GM18502 (cell line): ENCODE measurements around the gene ZNF827.

ENCODE experiments used
- ATAC-seq: cut with Tn5 transposase; IDR thresholded peaks from one replicate; pipeline ENCODE4 v1.9.1; 2021; ENCODE audit warnings: mild to moderate bottlenecking; ENCODE audit not compliant: unreplicated experiment, poor library complexity

ZNF827 gene

DNA sequence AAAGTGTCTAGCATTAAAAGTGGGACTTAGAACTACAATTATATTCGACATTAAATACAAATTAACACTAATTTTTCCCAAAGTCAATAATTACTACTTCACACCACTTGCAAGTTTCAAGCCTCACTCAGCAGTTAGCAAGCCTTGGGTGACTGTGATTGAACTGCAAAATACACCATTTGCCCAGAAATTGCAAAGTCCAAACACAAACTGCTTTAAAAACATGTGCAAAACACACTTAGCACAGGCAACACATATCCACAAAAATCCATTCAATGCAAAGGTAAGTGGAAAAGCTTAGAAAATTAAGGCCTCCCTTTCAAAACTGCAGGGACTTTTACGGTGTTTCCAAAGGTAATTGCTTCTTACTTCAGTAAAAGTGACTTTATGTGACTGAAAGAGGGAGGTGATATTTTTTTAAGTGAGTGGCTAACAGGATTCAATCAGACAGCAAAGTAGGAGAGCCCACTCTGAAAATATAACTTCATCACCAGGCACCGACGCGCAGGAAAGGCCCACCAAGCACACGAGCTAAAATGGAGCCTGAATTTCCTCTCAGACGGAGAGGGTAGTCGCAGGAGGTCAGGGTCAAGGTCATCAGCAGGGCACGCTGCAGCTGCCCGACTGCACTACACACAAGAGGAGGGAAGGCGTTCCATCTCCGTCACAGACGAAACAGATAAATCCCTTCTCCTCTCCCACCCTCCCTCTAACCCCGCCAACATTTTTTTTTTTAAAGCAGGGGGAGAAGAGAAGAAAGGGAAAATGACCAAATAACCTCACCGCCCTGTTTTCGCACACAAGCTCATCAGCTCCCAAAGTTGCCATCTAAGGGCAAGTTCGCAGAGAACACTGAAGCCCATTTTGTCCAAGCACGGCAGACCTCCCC lies 3.1 kb downstream of the ZNF827 start:
- peak; percentile 31 for ATAC-seq

DNA sequence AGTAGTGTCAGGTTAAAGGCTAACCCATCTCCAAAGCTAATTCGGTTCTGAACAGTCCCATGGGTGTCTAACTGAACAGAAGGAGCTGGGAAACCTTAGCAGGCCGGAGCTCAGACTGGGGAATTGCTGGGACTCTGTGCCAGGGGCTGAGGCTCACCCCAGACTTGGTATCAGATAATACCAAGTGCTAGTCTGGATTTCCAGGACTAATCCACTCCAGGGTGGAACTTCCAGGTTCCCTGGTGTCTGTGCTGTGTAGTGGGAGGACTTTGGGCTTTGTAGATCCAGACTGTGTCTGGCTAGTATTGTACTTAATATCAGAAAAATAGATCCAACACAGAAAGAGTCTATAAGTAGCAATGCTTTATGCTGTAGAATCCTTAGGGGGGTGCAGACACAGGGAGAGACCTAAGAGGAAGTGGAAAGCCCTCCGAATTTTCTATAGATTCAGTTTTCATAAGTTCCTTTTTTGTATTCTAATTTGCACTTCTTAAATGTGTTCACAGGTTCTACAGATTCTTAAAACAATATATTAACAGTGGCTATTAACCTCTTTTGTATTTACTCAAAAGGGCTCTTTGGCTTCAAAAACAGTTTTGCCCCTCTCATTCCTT lies 4.1 kb downstream of the ZNF827 start:
- ATAC-seq: no peak

DNA sequence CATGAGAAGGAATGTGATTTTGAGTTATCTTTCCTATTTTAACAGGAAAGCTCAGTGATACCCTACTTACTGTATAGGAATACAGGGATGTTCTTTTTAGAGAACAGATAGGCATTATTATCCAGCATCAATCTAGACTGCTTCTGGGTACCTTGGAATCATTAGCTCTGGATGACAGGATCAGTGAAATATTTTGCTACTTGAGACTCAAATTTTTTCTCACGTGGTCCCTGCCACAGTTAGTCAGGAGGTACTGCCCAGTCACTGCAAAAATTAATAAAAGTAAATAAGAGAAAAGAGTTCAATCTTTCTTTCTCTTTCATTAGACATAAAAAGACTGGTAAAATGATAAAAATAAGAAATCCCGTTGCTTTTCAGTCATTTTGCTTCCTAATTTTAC lies 5.5 kb downstream of the ZNF827 start:
- no peak for ATAC-seq

DNA sequence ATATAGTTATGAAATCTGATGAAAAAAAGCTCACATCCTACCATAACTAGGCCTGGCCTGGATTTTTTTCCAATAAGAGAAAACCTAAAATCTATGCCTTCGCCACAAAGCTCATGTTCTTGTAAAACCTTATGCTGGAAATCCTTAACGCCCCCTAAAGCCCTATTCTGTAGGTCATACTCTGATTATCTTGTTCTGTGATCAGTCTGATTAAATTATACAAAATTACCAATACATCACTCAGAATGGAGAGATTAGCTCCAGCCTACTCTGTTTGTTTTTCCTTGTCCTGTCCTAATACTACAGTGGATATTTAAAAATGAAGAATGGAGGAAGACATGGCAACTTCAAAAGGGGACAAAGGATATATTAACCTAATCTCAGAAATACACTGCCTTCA lies 7.2 kb downstream of the ZNF827 start:
- ATAC-seq: no peak

DNA sequence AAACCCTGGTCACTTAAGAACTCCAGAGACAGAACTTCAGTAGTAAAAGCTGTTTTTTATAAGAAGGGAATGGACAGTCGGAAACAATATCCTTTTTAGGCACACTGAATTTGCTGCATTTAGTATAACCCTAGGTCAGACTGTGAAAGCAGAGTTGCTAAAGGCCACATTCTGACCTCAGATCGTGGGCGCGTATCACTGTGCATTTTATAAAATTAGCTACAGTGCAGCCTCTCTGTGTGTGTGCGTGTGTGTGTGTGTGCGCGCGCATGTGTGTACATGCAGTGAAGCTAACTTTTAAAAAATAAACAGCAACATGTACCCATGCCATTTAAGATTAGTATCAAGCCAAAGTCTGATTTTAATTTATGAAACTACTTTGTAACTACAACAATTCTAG lies 8.0 kb downstream of the ZNF827 start:
- no peak for ATAC-seq

DNA sequence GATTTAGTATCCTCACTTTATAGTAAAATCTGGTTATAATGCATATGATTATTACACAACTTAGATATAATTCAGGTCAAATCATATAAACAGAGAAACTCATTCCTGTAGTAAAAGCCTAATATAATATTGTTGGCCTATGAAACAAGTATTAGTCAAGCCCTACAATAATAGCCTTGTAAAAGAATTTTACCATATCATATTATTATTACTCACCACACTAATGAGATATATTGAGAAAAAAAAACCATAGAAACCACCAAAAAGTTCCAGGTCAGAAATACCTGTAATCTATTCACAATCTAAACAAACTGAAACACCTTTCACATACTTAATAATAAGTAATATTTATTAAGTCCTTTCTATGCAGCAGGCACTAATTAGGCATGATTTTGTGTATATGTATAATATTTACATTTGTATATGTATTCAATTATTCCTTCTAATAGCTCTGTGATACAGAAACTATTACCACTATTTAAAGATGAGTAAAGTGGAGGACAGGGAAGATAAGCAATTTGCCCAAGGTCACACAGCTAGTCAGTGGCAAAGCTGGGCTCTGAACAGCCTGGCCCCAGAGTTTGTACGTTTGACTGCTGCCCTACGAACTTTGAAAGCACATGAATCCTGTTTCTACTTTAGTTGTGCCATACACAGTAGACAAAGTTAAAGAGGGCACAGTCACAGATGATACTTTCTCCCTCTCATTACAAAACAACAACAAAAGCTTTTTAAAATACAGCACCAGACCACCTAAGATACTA lies 9.0 kb downstream of the ZNF827 start:
- peak; percentile 55 for ATAC-seq

DNA sequence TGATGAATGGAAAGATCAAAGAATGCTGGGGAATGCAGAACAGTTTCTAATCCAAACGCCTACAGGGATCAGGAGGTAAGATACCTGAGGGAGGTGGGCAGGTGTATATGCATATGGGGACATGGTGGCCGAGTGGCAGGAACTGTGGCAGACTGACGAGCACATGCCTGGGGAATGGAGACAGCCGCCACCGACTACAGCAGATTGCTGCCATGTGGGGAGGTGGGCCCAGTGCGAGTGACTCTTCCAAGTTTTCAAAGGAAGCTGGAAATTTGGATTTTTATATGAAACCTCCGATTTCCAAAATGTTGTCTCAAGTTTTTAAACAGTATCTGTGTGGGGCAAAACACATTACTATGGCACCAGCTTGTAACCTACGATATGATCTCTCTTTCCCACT lies 9.9 kb downstream of the ZNF827 start:
- ATAC-seq: no peak

DNA sequence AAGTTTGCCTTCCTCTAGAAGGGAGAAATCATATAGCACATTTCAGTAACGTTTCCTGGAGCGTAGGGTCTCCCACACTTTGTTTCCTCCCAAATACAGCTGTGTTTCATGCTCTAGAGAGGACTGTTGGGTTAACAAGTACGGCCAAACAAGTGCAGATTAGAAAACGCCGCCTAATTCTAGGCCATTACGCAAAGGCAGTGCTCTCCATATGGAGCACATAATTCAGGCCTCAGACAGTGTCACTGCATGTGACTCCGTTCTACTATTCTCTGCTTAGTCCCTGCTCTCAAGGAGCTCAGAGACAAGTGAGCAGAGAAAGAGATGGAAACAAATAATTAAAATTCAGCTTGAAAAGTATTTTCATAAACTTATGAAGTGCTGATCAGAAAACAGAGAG lies 11.6 kb downstream of the ZNF827 start:
- ATAC-seq: no peak

DNA sequence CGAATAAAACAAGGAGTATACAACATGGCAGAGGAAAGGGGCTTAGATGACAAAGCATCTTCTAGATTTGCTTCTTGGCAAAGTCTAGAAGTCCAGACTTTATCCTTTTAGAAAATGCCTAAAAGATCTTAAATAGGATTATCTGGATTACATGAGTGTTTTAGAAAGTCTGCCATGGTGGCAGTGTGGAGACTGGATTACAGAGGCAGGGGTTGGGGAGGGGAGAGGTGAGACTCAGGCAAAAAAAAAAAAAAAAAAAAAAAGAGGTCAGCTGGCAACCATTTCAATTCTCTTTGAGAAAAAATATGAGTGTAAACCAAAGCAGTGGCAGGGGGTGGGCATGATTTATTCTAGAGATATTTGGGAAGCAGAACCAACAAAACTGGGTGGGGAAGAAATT lies 17.4 kb downstream of the ZNF827 start:
- no peak for ATAC-seq

DNA sequence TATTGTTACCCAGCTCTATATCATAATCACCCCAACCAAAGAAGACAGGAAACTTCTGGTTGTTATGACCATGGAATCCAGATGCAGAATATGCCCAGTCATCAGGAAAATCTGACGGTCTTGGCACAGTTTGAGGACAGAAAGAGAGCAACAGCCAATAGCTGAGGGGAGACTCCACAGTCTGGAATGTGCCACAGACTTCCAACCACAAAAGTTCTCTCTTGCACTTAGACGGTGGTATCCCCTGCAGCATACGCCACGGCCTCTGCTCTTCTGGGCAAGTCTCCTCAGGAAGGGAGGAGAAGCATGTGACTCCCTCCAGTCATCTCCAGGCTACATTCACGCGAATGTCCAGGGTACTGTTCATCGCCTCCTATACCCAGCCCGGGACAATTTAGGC lies 18.4 kb downstream of the ZNF827 start:
- ATAC-seq: no peak

DNA sequence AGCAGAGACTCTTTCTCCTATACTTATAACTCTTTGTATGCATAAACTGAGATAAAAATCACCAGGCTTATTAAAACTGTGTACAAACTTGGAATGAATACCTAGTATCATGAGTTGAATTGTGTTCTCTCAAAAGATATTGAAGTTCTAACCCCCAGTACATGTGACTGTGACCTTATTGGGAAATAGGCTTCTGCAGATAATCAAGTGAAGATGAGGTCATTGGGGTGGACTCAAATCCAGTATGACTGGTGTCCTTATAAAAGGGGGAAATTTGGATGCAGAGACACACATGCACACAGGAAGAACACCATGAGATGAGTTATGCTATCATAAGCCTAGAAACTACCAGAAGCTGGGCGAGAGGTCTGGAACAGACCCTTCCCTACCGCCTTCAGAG lies 26.2 kb downstream of the ZNF827 start:
- no peak for ATAC-seq

DNA sequence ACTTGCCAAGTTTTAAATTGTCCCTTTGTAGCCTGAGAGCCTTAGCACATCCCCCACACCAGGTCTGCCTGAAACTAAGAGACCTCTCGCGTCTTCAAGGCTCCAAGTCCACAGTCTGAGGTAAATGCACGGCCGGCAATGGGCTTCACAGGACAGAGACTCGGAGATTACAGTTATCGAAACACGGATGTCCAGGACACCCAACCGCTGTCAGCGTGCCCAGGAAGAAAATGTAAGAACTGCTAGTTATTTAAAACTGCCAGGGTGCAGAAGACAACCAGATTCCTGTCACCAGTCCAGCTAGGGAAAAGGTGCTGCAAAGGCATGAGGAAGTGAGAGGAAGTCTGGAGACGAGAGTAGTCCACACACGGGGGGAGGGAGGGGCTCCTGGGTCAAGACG lies 28.9 kb downstream of the ZNF827 start:
- no peak for ATAC-seq

DNA sequence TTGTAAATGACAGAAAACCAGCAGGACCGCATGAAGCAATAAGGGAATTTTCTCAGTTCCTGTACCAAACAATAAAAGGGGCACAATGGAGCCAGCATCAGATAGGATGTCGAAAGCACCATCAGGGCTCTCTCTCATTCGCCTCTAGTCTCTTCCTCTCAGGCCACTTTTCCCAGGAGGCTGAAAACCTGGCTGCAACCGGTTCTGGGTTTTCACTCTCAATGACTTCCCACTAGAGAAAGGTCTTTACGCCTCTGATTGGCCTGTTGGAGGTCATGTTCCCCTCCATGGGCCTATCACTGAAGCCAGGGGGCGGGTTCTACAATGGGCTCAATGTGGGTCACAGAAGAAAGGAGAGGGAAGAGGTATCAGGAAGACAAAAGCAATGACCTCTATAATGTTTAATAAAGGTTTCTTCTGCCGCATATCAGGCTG lies 29.3 kb downstream of the ZNF827 start:
- ATAC-seq: no peak

DNA sequence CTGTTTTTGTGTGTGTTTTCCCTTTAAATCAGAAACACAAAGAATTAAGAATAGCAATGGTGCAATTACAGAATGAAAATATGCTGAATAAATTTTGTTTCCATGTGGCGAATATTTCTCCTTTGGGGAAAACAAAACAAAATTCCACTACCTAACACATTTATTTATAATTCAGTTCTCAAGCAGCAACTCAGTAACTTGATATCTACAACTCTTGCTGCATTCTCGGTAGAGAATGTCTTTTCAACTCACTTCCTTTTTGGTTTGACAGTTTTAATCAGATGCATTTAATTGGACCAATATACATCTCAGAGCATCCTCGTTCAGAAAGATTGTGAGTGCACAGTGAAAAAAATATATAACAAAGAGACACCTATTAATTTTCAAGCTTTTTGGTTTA lies 30.8 kb downstream of the ZNF827 start:
- ATAC-seq: no peak

DNA sequence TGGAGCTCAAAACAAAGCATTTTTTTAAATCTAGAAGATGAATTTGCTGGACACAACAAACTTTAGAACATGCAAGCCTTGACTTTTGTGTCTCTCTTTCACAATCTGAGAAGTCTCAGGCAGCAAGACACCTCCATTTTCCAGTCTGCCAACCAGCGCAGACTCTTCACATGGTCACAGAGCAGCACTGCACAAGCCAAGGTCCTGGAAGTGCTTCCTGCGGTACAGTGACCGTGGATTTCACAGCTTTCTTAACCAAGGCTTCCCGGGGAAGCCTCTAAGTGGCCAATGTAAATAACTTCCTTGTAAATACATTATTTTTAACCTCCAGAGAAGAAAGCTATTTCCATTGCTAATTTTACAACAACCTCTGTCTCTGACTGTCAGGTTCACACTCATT lies 31.2 kb downstream of the ZNF827 start:
- ATAC-seq: no peak

DNA sequence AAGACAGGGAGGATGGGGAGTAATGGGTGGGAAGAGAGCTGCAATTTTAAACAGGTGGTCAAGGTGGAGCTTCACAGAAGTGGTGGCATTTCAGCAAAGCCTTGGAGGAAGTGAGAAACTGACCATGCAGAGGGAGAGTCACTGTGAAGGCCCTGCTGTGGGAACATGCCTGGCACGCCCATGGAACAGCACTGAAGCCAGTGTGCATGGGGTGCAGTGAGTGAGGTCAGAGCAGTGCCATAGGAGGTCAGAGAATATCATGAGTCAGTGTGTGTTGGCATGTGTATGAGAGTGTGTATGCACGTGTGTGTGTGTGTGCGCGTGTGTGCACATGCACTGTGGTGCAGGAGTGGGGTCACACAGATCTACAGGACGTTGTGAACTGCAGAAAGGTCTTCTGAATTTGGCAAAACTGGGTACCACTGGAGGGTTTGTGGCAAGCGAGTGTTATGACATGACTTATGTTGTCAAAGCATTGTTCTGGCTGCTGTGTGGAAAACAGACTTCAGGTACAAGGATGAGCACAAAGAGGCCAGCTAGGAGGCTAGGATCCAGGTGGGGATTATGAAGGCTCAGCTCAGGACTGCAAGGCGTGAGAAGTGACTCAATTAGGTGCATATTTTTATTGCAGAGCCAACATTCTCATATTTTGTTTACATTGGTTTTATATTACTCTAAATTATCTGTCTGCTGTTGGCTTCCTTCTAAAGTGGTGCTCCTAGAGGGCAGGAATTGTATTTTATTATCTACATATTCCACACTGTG lies 34.0 kb downstream of the ZNF827 start:
- no peak for ATAC-seq

DNA sequence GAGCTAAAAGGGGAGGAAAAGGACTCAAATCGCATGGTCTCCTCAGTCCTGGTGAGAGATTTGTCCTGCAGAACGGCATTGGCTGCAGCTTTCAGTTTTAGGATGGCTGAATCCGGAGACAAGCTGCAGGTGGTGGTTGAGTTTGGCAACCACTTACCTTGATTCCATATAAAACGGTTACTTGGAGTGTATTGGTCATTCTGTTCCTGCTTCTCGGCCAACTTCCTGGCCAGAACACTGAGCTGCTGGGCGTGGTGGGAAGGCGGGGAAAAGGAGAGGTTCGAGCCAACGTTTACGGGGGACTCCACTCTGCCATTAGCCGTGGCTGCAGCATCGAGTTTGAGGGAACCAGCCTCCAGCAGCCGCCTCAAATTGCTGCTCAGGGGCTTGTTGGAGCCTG lies 36.1 kb downstream of the ZNF827 start:
- no peak for ATAC-seq

DNA sequence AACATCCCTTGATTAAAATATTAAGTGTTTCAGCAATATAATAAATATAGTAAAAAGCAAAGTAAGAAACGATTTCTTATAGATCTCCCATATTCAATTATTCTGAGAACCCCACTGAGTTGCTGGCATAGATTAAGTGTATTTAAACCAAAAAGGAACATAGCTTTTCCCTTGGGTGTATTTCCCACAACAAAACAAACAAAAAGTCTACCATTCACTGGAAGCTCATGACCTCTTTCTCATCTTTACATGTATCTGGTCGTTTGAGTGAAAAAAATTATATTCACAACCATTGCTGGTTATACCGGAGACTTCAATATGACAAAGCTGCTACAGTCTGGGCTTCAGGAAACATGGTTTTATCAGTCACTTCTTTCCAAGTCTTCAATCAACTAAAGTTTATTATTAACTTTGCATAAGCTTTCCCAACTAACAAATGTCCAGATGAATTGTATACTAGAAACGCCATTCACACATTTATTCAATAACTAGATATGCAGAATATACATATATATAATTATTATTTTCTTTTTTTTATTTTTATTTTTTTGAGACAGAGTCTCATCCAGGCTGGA lies 38.6 kb downstream of the ZNF827 start:
- no peak for ATAC-seq

DNA sequence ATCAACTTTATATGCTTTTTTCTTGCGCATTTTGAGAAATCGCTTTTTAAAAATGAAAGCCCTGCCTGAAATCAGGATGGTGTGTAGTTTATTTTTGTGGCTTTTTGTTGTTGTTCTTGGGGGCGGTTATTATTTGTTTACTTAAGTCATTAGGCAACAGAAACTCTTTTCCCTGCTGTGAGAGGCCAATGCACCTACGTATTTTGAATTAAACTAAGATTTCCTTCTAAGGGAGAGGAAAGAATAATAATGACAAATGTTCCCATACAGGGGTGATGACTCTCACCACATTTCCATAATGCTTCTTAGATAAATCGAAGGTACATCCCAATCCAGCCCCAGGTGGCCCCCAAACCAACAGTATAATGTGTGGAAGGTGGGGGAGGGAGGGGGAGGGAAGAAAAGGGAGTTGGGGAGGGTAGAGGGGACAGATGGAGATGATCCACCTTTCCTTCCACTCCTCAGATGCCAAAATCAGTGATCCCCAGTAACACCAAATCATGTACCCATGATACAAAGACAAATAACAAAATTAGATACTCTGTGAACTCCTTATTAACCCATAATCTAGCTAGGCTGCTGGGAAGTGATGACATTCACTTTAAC lies 39.6 kb downstream of the ZNF827 start:
- no peak for ATAC-seq

DNA sequence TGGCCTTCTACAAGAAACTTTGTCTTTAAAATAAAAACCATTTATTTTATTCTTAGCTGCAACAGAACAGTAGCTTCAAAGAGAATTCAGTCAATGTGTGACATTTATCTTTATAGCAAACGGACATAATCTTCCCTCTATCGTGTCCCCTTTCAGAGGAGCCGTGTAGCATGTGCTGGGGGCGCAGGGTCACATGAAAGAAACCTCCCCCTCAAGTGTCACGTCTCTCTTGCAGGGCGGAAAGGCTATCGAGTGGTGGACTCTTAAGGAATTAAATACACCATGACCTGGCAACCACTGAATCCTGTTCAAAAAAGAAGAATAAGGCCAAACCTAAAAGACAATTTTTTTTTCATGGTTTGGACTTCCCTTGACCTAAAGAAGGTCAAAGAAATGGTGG lies 40.2 kb downstream of the ZNF827 start:
- ATAC-seq: no peak
